Mucosa of gallbladder (tissue), 1 donor: ENCODE results near the gene CYB561D2. TPM values are rescaled to one million over a fixed set of nuclear protein-coding genes. Genes with fewer than 3 reads are reported as not detected.

Source experiments
- DNase-seq: peaks from one replicate; pipeline ENCODE4 v3.0.0-alpha.2; 2020; ENCODE audit warnings: low spot score
- total RNA-seq: library from RNA; stranded (reverse); gene quantifications from one replicate; pipeline ENCODE4 v1.2.1, GENCODE V29; 2021
- donor health status: DM: no; HTN: no; CAD: no.

Gene CYB561D2
- total RNA-seq, 1 donor from 2014 or later, result 35.4 TPM

DNA sequence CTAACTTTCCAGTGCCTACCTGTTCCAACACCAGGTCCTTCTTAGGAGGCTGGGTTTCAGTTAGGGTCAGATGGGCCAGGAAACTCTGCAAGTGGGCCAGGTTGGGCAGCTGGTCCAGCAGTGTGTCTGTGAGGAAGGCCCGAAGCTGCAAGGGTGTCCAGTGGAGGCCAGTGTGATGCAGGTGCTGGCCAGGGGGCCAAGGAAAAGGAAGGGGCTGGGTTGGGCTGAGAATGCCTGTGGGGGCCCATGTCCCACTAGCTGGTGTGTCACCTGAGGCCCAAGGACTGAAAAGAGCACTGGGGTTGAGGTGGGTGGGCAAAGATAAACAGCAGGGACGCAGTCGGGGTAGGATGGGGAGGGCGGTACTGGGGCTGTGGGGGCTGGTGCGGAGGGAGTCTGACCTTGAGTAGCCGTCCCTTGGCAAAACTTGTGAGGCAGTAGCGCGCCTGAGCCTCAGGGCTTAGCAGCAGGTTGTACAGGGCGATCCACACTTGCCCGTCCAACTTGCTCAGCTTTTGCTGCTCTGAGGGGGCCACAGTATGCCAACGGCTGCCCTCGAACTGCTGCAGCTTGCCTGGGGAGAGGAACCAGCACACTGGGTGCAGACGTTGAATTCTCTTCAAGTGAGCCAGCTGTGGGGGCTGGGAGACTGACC is 8.5 kb upstream of the CYB561D2 start:
- DNase-seq, result no peak

DNA sequence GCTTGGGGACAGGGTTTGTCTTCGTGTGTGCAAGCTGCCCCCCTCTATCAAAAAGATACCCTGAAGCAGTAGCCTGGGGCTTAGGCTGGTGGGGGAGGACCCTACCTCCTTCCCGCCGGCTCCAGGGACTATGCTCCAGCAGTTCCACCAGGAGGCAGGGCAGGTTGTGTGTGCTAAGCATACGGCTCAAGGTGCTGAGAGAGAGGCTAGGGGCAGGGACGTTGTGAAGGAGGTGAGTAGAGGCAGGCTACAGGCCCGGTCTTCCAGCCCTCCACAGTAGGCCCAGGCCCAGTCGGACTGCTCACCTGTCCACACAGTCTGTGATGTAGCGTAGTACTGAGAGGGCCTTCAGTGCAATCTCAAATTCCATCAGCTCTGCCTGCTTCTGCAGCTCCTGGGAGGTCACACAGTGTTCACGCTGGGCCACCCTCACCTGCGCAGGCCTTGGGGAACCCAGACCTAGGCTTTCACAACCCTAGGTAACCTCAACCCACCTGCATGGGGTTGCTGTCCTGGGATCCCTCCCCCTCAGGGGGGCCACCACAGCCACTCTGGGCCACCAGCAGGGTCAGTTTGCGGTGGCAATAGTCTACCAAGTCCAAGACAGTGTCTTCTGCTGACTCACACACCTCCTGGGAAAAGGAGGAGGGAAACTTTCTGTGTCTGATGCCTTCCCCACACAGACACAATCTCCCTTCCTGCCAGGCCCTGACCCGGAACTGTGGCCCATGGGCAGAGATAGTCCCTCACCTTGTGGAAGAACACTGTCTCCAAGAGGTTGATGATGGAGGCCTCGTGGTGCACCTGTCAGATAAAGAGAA is 7.6 kb upstream of the CYB561D2 start:
- no peak for DNase-seq

DNA sequence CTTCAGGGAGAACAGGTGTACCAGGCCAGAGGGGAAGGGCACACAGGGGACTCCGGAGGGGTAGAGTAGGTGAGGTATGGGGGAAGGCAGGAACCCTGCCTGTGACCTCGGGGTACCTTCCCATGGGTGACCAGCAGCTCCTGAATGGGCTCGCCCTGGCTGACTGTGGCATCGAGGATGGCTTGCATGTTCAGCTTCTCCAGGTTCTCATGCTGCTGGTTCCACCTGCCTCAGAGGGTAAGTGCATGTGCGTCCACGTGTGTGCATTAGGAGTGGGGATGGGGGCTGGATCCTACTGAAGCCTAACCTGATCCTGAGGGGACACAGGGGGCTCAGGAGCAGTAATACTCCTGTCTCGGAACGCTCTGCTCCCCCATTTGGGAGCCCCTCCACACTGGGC is 5.7 kb upstream of the CYB561D2 start:
- DNase-seq, result no peak

DNA sequence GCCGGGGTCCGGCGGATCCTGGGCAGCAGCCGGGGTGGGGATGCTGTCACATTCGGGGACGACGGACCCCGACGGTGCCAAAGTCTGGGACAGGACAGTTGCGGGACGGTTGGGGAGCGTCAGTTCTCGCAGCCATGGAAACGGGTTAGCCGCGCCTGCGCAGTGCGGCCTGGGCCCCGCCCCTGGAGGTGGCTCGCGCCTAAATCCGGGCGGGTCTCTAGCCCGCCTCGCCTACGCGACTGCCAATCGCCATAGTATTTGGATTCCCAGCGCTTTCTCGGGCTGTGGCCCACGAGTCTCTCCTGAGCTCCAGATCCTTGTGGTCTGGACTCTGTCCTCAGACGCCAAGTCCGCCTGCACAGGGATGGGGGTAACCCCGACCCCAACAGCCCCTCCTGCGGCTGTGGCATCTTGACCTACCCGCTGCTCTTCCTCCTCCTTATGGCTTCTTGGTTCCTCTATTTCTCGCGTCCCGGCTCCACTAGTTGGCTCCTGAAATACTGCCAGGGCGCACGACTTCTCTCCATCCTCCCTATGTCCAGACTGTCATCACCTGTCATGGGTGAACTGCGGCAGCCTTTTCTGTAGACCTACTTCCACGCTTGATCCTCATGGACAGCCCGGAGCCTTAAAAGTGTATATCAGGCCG is 5.0 kb upstream of the CYB561D2 start, which contains the start of gene ZMYND10:
Gene ZMYND10 (minus strand): TSS at position 147 of the 649 bp plus-strand sequence. CDS start 153 bp downstream, outside the sequence.
- no peak for DNase-seq

DNA sequence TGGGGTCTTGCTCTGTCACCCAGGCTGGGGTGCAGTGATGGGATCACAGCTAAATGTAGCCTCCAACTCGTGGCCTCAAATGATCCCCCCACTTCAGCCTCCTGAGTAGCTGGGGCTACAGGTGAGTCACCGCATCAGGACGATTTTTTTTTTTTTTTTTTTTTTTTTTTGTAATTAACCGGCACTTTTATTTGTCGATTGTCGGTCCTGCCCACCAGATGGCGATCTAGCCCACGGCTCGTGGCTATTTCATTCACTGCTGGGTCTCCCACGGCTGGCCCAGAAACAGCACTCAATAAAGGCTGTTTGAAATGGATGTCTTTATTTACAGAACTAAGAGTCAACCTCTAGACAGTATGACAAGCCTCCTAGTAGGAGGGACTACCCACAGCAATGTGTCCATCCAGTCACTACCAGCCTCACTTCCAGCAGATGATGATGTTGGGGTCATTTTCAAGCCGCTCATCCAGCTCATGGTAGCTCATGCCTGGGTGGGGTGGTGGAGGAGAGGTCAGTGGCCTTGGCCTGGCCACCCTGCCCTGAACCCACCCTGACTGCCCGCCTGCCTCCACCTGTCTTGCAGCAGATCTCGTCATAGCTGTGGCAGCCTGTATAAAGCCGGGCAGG is 3.4 kb upstream of the CYB561D2 start:
- DNase-seq, result peak; percentile 74

DNA sequence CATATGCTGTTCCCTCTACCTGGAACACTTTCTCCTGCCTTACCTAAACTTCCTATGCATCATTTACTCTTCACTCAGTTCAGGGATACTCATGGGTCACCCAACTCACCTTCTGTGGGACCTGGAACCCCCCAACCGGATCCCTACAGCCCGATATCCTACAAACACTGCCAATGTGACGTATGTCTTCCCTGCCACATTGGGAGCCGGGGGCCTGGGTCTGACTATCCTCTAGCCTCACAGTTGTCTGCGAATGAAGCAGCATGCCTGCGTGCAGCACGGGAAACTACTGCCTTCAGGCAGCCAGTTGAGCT is 492 bp upstream of the CYB561D2 start:
- no peak for DNase-seq

DNA sequence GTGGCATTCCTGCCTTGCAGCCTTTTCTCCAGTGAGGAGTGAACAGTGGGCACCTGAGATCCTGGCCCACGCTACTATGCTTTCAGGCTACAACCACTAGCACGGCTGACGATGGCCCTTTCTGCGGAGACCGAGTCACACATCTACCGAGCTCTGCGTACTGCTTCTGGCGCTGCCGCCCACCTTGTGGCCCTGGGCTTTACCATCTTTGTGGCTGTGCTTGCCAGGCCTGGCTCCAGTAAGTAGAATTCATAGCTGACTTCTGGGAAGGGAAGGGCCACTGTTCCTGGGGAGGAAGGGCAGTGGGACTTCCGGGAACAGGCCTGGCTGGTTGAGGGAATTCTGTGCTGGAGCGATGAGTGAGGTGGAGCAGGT is 648 bp downstream of the CYB561D2 start:
- DNase-seq, result no peak

DNA sequence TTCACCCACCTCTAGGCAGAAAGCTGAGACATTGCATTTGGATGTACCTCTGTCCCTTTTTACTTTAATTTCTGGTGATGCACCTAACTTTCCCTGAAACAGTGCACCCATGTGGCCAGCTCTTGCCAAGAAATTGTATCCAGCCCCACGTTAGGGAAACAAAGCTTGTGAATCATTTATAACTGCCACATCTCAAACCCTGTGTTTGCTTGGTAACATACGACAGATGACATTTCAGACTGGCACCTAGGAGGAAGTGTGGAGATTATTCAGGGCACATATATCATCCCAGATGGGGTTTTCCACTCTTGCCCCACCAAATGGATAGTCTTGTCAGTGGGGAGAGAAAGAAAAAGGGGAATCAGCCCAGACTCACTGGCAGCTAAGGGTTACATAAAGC is 2.1 kb downstream of the CYB561D2 start:
- no peak for DNase-seq

DNA sequence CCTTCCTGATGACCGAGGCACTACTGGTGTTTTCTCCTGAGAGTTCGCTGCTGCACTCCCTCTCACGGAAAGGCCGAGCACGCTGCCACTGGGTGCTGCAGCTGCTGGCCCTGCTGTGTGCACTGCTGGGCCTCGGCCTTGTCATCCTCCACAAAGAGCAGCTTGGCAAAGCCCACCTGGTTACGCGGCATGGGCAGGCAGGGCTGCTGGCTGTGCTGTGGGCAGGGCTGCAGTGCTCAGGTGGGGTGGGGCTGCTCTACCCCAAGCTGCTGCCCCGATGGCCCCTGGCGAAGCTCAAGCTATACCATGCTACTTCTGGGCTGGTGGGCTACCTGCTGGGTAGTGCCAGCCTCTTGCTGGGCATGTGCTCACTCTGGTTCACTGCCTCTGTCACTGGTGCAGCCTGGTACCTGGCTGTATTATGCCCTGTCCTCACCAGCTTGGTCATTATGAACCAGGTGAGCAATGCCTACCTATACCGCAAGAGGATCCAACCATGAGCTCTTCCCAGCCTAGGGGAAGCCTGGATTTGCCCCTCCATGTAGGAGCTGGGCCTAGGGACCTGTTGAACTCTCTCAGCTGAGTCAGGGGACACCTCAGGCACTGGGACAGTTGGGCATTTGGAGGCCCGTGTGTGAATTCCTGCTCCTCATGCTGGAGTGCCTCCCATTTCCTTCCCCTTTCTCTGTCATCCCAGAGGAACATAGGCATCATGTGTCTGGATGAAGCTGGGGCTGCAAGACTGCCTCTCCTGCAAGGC is 2.8 kb downstream of the CYB561D2 start:
- DNase-seq, result no peak

DNA sequence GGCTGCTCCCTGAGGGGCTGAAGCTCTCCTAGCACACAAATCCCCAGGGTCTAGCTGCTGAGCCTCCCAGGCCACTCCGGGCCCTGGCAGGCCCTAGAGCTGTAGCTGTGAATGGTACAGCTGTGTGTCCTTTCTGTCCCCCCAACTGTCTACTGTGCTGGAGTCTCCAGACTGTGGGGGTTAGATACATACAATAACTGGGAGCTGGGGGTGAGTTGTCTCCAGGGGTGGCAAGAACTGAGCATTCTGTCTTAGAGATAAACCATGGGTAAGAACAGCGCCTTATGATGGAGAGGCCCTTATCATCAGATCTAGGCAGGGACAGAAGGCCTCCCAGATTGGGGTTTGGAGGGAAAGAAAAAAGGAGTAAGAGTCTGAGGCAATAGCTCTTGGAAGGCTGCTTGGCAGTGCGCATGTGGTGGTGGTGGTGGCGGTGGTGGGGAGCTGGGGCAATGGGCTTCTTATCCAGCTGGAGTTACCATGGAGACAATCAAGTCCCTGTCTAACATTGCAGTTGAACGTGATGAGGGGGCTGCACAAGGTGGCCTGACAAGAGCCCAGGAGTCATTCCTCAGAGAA is 3.6 kb downstream of the CYB561D2 start:
- no peak for DNase-seq

DNA sequence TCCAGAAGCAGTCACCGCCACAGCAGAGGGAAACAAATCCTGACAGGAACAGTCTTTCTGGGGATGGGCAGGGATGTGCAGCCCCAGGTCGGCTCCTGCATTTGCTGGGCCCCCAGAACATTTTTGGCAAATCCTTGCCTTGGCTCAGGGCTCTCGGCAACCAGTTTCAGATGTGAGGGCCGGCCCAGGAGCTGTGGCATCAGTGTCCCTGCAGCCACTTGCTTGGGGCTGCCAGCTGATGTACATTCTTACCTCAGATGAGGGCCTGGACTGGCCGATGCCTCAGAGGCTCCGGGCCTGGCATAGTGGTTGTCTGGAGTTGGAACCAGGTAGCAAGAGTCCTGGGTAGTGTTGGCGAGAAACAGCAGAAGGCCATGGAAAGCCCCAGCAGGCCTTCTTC is 4.2 kb downstream of the CYB561D2 start:
- no peak for DNase-seq

DNA sequence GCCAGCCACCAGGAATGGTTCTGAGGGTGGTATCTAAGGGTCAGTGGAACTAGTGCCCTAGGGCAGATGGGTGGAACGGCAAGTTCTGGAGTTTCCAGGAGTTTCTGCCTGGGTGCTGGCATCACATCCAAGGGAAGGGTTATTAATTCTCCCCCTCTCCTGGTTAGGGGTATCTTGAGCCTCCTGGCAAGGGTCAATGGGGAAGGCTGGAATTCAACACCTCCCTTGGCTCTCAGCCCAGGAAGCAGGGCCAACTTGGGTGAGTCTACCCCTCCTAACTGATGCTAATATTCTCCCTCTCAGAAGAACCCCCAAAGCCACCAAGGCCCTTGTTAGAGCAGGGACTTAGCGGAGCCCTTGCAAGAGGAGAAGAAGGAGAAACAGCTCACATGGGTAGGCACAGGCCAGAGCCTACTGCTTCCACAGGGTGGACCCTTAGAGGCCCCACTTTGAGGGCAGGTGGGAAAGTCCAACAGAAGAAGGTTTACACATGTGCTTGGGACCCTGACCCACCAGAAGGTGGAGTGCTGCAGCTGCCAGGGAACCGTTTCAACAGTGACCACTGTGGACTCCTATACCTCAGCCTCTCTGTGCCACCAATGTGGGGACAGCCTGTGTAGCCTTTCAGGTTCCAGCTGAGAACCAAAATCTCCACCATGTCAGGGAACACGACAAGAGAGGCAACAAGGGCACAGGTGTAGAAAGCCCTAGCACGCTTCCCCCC is 5.3 kb downstream of the CYB561D2 start:
- no peak for DNase-seq

DNA sequence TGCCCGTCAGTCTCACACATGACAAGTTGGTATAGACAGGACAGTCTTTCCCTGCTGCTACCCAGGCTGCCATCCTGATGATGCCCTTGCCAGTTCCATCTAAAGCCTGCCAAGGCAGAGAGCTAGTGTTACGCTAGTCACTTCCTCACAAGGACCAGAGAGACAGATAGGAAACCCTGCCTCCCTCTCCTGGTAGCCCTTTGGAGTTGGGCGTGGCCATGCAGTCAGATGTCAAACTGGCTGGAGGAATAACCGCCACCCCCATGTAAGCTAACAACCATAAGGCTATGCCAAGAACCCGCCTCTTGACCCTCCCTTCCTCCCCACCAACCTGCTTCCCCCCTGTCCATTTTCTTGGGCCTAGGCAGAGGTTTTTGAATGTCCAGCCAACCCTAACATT is 5.9 kb downstream of the CYB561D2 start:
- DNase-seq, result peak; percentile 58

DNA sequence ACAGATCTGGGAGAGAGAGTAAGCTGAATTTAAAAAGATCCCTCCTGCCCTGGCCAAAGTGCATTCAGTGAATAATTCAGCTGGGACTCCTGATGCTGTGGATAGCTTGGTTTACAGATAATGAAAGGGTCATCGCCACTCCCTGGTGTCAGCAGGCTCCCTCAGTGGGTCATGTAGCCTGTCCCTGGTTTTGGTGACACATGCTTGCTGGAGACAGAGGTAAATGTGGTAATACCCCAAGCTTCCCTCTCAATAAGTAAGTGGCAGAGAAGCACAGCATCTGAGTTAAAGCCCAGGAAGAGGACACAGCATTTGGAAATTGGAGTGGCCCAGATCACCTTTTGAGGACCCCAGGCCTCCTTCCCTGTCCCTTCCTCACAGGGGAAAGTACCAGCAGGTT is 6.8 kb downstream of the CYB561D2 start:
- DNase-seq, result no peak

DNA sequence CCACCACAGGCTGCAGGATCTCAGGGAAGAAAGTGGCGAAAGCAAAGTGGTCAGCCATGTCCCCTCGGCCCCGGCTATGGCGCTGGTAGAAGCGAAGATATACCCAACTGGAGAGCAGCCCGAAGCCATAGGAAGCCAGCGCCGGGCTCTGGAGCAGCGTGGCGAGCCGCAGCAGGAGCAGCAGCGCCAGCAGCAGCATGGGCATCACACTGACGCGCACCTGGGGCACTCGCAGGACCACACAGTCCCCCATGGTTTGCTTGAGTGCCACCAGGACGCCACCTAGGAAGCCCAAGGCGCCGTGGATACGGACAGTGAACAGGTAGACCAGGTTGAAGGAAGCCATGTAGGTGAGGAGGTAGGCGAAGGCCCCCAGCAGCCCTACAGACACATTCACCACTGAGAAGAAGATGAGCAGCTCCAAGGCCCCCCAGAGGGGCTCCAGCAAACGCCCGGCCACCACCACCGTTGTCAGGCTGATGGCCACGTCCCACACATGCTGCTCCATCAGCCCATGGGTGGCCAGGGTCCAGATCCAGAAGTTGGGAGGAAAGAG is 7.8 kb downstream of the CYB561D2 start:
- no peak for DNase-seq

DNA sequence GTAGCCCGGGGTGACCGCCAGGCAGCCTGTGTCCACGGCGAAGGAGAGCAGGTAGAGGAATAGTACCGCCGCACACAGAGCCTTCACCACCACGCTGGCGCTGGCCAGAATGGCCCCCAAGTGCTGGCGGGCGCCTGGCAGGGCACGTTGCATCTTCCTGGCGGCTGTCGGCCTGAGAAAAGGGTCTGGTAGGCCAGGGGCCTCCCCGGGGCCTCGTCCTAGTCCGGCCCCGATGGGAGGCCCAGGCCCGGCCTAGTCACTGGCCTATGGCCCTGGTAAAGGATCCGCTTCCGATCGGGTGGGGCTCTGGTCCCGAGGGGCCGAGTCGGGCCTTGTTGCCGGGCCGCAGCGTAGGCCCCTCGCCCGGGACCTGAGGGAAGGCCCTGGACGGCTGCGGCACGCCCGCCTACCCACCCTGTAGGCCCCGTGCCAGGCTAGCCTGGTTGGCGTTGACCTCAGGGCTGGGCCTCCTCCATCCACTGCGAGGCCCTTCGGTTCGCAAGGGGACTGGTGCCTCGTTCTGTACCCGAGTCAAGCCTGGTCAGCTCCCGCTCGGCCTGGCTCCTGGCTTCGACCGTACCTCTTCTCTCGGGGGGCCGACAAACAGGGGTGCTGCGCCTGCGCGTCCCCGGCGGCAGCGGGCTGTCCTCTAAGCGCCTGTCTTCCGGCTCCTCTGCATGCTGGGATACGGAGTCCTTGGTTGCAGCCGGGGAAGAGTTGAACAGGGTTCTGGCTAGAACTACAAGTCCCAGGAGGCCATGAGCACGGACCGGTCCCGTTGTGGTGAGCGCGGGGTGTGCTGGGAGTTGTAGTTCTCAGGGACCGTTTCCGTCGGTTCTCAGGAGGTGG is 8.5 kb downstream of the CYB561D2 start, which contains the start of gene TMEM115:
Gene TMEM115 (minus strand): TSS at position 611 of the 849 bp plus-strand sequence. CDS start 458 bp downstream, at position 153.
- peak; percentile 98 for DNase-seq

DNA sequence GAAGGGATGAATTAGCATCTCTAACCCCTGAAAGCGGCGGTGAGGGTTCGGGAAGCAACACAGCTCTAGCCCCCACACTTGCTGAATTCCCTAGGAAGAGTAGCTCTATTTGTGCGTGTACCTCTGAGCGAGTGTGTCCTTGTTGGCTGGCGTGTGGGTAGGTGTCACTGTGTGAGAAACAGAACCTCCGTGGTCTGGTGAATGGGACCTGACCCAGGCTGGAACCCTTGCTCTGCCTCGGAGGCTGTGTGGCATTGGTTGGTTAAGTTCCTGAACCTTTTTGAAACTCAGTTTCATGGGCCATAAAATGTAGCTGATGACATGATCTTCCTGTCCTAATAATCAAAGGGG is 9.1 kb downstream of the CYB561D2 start:
- DNase-seq, result no peak

DNA sequence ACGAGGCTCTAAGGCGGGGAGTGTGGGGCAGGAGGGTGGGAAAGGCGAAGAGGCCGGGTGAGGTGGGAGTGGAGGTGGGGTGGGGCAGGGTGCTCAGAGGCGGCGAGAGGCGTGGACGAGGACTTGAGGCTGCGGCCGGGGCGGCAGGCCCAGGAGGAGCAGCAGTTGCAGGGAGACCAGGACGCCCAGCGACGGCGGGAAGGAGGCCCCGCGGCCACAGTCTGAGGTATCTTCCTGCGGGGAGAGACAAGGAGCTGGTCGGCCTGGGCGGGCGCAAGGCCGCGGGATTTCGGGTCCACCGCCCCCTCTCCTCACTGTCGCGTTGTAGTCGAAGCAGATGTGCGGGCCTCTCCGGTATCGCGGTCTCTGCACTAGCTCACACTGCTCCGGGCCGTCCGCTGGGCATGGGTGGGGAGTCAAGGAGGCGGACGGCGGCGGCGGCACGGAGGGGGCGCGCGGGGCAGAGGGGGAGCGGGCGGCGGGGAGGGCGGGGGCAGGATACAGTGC is 14.0 kb downstream of the CYB561D2 start:
- DNase-seq, result no peak
